ENCODE data around the gene LHFPL2.

DNA sequence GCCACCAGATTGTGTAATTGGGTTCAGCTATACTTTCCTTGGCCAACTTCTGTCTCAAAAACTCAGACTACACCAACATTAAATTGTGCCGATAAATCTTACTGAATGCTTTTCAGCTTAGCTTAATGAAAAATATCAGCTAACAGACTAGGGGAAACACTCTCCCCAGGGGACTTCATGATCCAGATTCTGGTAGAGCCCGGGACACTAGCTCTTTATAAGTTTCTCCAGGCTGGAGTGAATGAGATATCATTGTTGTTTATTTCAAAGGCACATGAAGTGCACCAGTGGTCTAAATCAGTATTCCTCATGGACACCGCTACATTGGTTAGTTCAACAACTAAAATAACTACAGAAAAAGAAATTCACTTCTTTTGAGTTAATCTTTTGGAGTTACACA, 10.5 kb upstream of the LHFPL2 start:
- TF ChIP-seq, protein P1, sequence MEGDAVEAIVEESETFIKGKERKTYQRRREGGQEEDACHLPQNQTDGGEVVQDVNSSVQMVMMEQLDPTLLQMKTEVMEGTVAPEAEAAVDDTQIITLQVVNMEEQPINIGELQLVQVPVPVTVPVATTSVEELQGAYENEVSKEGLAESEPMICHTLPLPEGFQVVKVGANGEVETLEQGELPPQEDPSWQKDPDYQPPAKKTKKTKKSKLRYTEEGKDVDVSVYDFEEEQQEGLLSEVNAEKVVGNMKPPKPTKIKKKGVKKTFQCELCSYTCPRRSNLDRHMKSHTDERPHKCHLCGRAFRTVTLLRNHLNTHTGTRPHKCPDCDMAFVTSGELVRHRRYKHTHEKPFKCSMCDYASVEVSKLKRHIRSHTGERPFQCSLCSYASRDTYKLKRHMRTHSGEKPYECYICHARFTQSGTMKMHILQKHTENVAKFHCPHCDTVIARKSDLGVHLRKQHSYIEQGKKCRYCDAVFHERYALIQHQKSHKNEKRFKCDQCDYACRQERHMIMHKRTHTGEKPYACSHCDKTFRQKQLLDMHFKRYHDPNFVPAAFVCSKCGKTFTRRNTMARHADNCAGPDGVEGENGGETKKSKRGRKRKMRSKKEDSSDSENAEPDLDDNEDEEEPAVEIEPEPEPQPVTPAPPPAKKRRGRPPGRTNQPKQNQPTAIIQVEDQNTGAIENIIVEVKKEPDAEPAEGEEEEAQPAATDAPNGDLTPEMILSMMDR (IDR thresholded peaks at IDR 0.05) = no peak
- no peak for TF ChIP-seq EZH2 (IDR thresholded peaks at IDR 0.05; ENCODE audit: borderline replicate concordance, insufficient read depth, low read depth, low read length, poor library complexity, severe bottlenecking)
